ENCODE data around the gene ARID3B. TPM values are rescaled to one million over a fixed set of nuclear protein-coding genes. Genes with fewer than 3 reads are reported as not detected.

Gene ARID3B
- total RNA-seq, 1 donor, result 3.6 TPM

- Histone ChIP-seq H3K27me3 (ENCODE audit: insufficient read depth, low read length) (no peaks in the 10 kb centered on the region), H3K36me3 (ENCODE audit: insufficient read depth, low read length) (peaks cover 10% of the 10 kb centered on the region), H3K4me1 (ENCODE audit: insufficient read depth, low read length) (peaks cover 13% of the 10 kb centered on the region), H2AFZ (ENCODE audit: low read length) (no peak overlapping the region), H3K27ac (ENCODE audit: low read depth, low read length) (no peak overlapping the region), H3K9me3 (ENCODE audit: low read depth, low read length) (no peaks in the 10 kb centered on the region), H3K79me2 (ENCODE audit: insufficient read depth, low read length) (peaks cover 31% of the 10 kb centered on the region), H4K20me1 (ENCODE audit: insufficient read depth, low read length) (peaks cover 74% of the 10 kb centered on the region), H3K4me2 (ENCODE audit: insufficient read depth, low read length) (no peak overlapping the region), H3K4me3 (ENCODE audit: insufficient read depth, low read length) (no peak overlapping the region)
- no peak for DNase-seq (ENCODE audit: insufficient read length, low spot score, missing footprints)
- no peak for TF ChIP-seq CTCF (IDR thresholded peaks at IDR 0.05; ENCODE audit: extremely low read depth, low read depth, low read length)
Measured at GRCh38 chr15:74547616-74548015, 6.6 kb downstream of the ARID3B start.

DNA sequence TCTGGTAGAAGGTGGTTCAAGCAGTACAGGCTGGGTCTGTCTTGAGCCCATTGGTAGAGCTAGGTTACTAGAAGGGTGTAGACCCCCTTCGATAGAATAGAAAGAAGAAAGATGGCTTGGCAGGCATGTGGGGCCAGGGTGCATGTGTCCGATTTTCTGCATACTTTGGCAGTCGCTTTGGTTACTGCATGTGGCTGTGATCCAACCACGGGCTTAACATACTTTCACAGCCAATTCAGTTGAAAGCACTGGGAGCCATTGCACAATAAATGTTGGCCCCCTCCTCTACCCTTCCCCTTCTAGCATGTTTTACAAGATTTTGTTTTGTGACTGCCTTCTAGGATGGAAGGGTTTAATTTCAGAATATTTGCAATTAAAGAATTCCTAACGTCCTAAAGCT, 7.2 kb downstream of the ARID3B start:
- TF ChIP-seq CTCF (IDR thresholded peaks at IDR 0.05; ENCODE audit: extremely low read depth, low read depth, low read length), result no peak
- no peak overlapping the region for H3K27ac ChIP-seq (ENCODE audit: low read depth, low read length)
- H3K27me3 ChIP-seq (ENCODE audit: insufficient read depth, low read length), result no peaks in the 10 kb centered on the region
- H3K4me2 ChIP-seq (ENCODE audit: insufficient read depth, low read length), result no peak overlapping the region
- H3K4me3 ChIP-seq (ENCODE audit: insufficient read depth, low read length), result no peak overlapping the region
- peaks cover 73% of the 10 kb centered on the region for H4K20me1 ChIP-seq (ENCODE audit: insufficient read depth, low read length)
- DNase-seq (ENCODE audit: insufficient read length, low spot score, missing footprints), result no peak
- H3K9me3 ChIP-seq (ENCODE audit: low read depth, low read length), result no peaks in the 10 kb centered on the region
- H3K79me2 ChIP-seq (ENCODE audit: insufficient read depth, low read length), result peaks cover 29% of the 10 kb centered on the region
- H2AFZ ChIP-seq (ENCODE audit: low read length), result no peak overlapping the region
- peaks cover 13% of the 10 kb centered on the region for H3K4me1 ChIP-seq (ENCODE audit: insufficient read depth, low read length)
- H3K36me3 ChIP-seq (ENCODE audit: insufficient read depth, low read length), result peaks cover 10% of the 10 kb centered on the region

DNA sequence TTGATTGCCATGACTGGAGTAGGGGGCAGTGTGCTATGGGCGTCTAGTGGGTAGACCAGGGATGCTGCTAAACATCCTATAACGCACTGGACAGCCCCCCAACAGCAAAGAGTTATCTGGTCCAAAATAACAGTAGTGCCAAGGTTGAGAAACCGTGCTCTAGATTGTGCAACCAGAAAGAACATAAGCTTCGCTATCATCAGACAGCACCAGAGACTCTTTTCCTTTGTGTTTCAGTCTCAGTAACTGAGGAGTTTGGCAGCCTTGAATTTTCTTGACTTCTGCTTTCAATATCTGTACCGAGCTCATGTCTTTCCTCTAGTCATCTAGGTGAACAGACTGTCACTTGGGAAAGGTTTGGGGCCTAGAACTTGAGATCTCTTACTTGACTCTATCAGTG, 8.8 kb downstream of the ARID3B start:
- peaks cover 28% of the 10 kb centered on the region for H3K79me2 ChIP-seq (ENCODE audit: insufficient read depth, low read length)

DNA sequence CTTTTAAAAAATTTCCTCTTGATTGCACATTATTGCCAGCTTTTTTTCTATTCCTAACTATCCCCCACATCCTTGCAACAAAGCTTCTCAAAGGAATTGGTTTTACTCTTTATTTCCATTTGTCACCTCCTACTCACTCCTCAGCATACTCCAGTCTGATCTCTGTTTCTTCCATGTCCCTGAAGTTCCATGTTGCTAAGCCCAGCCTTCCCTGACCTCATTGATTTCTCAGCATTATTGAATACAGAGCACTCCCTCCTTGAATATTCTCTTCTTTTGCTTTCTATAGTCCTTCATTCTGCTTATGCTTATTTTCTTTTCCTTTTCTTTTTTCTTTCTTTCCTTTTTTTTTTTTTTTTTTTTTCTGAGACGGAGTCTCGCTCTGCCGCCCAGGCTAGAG, 10.7 kb downstream of the ARID3B start:
- DNase-seq (ENCODE audit: insufficient read length, low spot score, missing footprints), result no peak
- no peak overlapping the region for H3K4me3 ChIP-seq (ENCODE audit: insufficient read depth, low read length)
- no peaks in the 10 kb centered on the region for H3K27me3 ChIP-seq (ENCODE audit: insufficient read depth, low read length)
- no peak overlapping the region for H3K27ac ChIP-seq (ENCODE audit: low read depth, low read length)
- no peak overlapping the region for H3K4me2 ChIP-seq (ENCODE audit: insufficient read depth, low read length)
- H2AFZ ChIP-seq (ENCODE audit: low read length), result no peak overlapping the region
- peaks cover 7% of the 10 kb centered on the region for H3K36me3 ChIP-seq (ENCODE audit: insufficient read depth, low read length)
- peaks cover 28% of the 10 kb centered on the region for H3K79me2 ChIP-seq (ENCODE audit: insufficient read depth, low read length)
- no peaks in the 10 kb centered on the region for H3K9me3 ChIP-seq (ENCODE audit: low read depth, low read length)
- TF ChIP-seq CTCF (IDR thresholded peaks at IDR 0.05; ENCODE audit: extremely low read depth, low read depth, low read length), result no peak
- peaks cover under 1% of the 10 kb centered on the region for H3K4me1 ChIP-seq (ENCODE audit: insufficient read depth, low read length)
- peaks cover 50% of the 10 kb centered on the region for H4K20me1 ChIP-seq (ENCODE audit: insufficient read depth, low read length)

More for the DNA sequence above, 8.8 kb downstream of the ARID3B start:
- TF ChIP-seq CTCF (IDR thresholded peaks at IDR 0.05; ENCODE audit: extremely low read depth, low read depth, low read length), result no peak
- Histone ChIP-seq H3K4me1 (ENCODE audit: insufficient read depth, low read length) (peaks cover 13% of the 10 kb centered on the region), H3K27ac (ENCODE audit: low read depth, low read length) (no peak overlapping the region), H3K4me2 (ENCODE audit: insufficient read depth, low read length) (no peak overlapping the region), H3K4me3 (ENCODE audit: insufficient read depth, low read length) (no peak overlapping the region), H4K20me1 (ENCODE audit: insufficient read depth, low read length) (peaks cover 67% of the 10 kb centered on the region), H3K9me3 (ENCODE audit: low read depth, low read length) (no peaks in the 10 kb centered on the region), H3K27me3 (ENCODE audit: insufficient read depth, low read length) (no peaks in the 10 kb centered on the region), H3K36me3 (ENCODE audit: insufficient read depth, low read length) (peaks cover 7% of the 10 kb centered on the region), H2AFZ (ENCODE audit: low read length) (no peak overlapping the region)
- DNase-seq (ENCODE audit: insufficient read length, low spot score, missing footprints), result no peak
